Epithelial cell of proximal tubule (primary cell): ENCODE data around the gene CDK6. TPM values are rescaled to one million over a fixed set of nuclear protein-coding genes. Genes with fewer than 3 reads are reported as not detected.
A peak's percentile ranks its signal among the peaks of the same experiment; 100 is the strongest.

ENCODE experiments used
- DNase-seq: peaks from one replicate; pipeline ENCODE4 v3.0.0-alpha.2; 2011; ENCODE audit warnings: low read depth
- H3K4me3 ChIP-seq: 2 replicates; pipeline ENCODE4 v1.5.1; 2011; ENCODE audit warnings: low read depth, mild to moderate bottlenecking, low read length
- total RNA-seq: library from RNA; depleted of rRNA; stranded (reverse); fragments of >200 nt; gene quantifications from 2 replicates; pipeline ENCODE4 v1.2.3, GENCODE V29; 2015
- TF ChIP-seq, protein P1 (sequence below): conservative IDR thresholded peaks from 2 replicates; pipeline ENCODE4 v1.5.1; 2012; ENCODE audit warnings: low read depth, mild to moderate bottlenecking, low read length

CDK6 gene
- total RNA-seq, 1 donor from 2014 or later: 99.4 TPM

DNA sequence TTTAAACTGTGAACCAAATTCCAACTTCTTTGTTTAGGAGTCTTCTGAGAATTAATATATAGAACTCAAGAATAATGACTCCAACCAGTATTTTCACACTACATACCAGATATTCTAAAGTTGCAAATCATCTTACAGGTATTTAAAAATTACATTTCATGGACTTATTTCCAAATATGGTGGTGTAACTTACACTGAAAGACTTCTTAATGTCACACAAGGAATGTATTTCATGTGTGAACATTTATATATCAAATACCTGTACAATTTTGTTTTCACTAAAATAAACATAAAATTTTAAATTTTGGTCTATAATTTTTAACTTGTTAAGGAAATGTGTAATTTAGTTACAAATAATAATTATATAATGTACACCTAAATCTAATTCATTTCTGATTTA, 2.6 kb upstream of the CDK6 start:
- no peak for DNase-seq
- H3K4me3 ChIP-seq: no peak overlapping the region
- TF ChIP-seq, protein P1, sequence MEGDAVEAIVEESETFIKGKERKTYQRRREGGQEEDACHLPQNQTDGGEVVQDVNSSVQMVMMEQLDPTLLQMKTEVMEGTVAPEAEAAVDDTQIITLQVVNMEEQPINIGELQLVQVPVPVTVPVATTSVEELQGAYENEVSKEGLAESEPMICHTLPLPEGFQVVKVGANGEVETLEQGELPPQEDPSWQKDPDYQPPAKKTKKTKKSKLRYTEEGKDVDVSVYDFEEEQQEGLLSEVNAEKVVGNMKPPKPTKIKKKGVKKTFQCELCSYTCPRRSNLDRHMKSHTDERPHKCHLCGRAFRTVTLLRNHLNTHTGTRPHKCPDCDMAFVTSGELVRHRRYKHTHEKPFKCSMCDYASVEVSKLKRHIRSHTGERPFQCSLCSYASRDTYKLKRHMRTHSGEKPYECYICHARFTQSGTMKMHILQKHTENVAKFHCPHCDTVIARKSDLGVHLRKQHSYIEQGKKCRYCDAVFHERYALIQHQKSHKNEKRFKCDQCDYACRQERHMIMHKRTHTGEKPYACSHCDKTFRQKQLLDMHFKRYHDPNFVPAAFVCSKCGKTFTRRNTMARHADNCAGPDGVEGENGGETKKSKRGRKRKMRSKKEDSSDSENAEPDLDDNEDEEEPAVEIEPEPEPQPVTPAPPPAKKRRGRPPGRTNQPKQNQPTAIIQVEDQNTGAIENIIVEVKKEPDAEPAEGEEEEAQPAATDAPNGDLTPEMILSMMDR: no peak

DNA sequence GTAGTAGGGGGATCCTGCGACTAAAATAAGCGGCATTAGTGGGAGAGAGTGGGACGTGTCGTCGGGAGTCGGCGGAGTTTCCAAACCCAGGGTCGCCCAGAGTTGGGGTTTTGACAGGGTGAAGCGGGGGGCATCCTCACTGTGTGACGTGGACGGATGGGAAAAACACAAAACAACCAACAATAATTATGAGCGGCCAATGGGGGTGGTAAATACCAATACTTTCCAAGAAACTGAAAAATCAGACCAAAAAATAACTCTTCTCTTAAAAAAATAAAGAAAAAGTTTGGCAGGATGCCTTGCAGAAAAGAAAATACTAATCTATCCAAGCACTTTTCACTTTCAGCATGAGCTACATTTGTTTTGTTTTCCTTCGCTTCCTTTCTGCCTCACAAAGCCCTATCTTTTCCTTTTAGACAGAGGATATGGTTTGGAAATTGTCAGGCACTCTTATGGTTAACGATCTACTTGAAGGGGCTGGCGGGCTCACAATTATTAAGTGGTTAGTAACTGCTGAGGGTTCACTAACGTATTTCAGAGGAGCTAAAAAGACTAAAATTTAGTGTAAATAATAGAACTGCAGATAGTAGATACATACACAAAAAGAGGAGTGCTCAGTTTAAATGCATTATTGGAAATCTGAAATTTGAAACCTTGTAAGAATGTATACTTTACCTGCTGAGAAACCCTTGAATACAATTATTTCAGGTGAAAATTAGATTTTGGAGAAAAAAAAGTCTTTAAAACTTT, 802 bp upstream of the CDK6 start:
- H3K4me3 ChIP-seq: peak overlapping the region; percentile 93
- TF ChIP-seq, protein P1: no peak
- DNase-seq: no peak

- DNase-seq: no peak
- H3K4me3 ChIP-seq: peak overlapping the region; percentile 93
- TF ChIP-seq, protein P1: no peak
These were observed 403 bp downstream of the CDK6 start for GRCh38 chr7:92835851-92836488.

DNA sequence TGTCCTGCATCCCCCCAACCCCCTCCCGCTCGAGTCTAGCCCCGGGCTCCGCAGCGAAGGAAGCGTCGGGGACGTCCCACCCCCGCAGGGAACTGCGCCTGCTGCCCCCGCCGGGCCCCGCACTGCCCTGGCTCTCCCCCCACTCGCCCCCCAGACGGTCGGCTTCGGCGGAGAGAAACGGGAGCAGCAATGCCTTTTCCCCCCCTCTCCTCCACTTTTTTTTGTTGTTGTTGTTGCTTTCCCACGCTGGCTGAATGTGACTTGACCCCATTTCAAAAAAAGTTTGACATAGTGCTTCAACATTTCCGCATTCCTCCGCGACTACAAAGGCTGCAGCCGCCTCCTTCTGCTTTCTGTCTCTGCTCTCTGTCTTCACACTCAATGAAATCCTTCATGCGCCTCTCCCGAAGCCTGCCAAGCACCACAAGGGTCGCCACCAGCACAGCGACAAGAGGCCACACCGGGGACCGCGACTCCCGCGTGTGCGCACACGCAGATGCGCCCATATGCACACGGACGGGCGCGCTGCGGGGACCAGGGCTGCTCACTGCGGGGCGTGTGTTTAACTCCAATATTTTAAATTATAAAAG, 1.0 kb downstream of the CDK6 start:
- TF ChIP-seq, protein P1: no peak
- H3K4me3 ChIP-seq: peak overlapping the region; percentile 93
- DNase-seq: peak; percentile 54

GRCh38 chr7:92834507-92835260, 1.7 kb downstream of the CDK6 start:
- no peak for DNase-seq
- H3K4me3 ChIP-seq: peak overlapping the region; percentile 93
- TF ChIP-seq, protein P1: no peak

DNA sequence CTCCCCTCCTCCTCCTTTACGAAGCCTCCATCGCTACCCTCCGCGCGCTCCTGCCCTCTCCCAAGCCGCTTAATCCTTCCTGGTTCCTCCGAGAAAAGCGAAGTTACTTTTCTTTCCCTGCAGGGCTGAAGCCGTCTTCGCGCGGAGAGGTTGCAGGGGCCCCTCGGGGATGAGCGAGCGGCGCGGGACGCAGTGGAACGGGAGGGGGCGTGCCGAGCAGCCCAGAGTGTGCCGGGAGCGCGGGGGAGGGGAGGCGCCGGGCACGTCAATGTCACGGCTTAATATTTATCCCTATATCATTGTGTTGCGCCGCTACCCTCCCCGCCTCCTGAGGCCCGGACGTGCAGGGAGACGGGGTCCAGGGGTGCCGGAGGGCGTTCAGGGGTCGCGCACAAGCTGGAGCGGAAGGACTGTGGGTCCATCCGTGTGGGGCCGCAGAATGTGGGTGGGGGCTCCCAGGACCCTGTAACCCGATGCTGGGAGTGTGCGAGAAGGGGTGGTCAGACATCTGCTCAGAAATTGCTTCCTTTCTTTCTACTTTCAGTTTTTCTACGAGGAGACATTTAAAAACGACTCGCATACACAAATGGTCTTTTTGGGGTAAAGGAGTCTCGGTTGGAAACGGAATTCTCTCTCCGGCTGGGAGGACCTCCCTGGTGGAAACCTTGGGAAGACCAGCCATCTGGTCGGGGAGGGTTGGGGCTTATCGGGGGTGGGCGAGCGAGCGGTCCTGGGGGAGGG, 2.4 kb downstream of the CDK6 start:
- H3K4me3 ChIP-seq: peak overlapping the region; percentile 93
- TF ChIP-seq, protein P1: no peak
- DNase-seq: no peak
